T-cell (primary cell): ENCODE results near the gene FAM171A1. TPM values are rescaled to one million over a fixed set of nuclear protein-coding genes. Genes with fewer than 3 reads are reported as not detected.

Experiments used
- ATAC-seq, 4 experiments: fragments of 200-7000 bp in 3 of 4; fragments of 150-1000 bp in 1 of 4; cut with Tn5 transposase; replicated peaks in 1 of 4; 1 replicate in 3 of 4; 2 replicates in 1 of 4; pipeline ENCODE4 v1.10.0; 2021; ENCODE audit warnings: moderate library complexity in 3 of 4, mild to moderate bottlenecking in 2 of 4, moderate number of reproducible peaks in 1 of 4
- CTCF ChIA-PET, 2 donors: fragments of 300-600 bp; sonication (Branson Sonifier 250); formaldehyde crosslinking; loops; one replicate each; lab custom pipeline; 2022; ENCODE audit warnings: antibody characterized with exemption in 2 of 2; lab: Charles Lee
- POLR2A ChIA-PET, 2 donors: fragments of 300-600 bp; sonication (Branson Sonifier 250); formaldehyde crosslinking; loops; one replicate each; lab custom pipeline; 2022; ENCODE audit warnings: antibody characterized with exemption in 2 of 2; lab: Charles Lee
- DNase-seq, 35 experiments: peaks; one replicate each; pipeline versions ENCODE4 v3.0.0 to v3.0.0-alpha.2; 2013 to 2023
- H3K27ac ChIP-seq: one replicate; pipeline ENCODE4 v1.5.1; 2013; ENCODE audit warnings: low read length
- H3K27me3 ChIP-seq, 2 experiments: replicated peaks in 1 of 2; 1 replicate in 1 of 2; 2 replicates in 1 of 2; pipeline versions ENCODE4 v1.6.1 to v1.7.0; 2013; ENCODE audit warnings: low read length in 1 of 2, mixed read lengths in 1 of 2; ENCODE audit not compliant: control insufficient read depth in 2 of 2, insufficient read depth in 2 of 2; ENCODE audit errors: extremely low read depth in 1 of 2
- H3K36me3 ChIP-seq, 2 donors: 1 replicate in 1 of 2; 2 replicates in 1 of 2; pipeline versions ENCODE4 v1.6.1 to v1.7.0; 2013; ENCODE audit warnings: low read length in 1 of 2; ENCODE audit not compliant: control insufficient read depth in 2 of 2, insufficient read depth in 1 of 2; ENCODE audit errors: extremely low read depth in 1 of 2
- H3K4me1 ChIP-seq, 2 experiments: 1 replicate in 1 of 2; 2 replicates in 1 of 2; pipeline versions ENCODE4 v1.6.1 to v1.7.0; 2013; ENCODE audit warnings: low read length in 2 of 2, mixed read lengths in 1 of 2; ENCODE audit not compliant: insufficient read depth in 2 of 2, control insufficient read depth in 1 of 2; ENCODE audit errors: extremely low read depth in 1 of 2
- H3K4me3 ChIP-seq, 2 donors: 1 replicate in 1 of 2; 2 replicates in 1 of 2; pipeline versions ENCODE4 v1.5.1 to v1.7.0; 2013; ENCODE audit warnings: mild to moderate bottlenecking in 2 of 2, low read length in 1 of 2, moderate library complexity in 1 of 2; ENCODE audit not compliant: control insufficient read depth in 1 of 2; ENCODE audit errors: extremely low read depth in 1 of 2
- H3K9me3 ChIP-seq: 2 replicates; pipeline ENCODE4 v1.7.0; 2013
- H3K27ac Mint-ChIP-seq, 2 donors: one replicate each; pipeline ENCODE4 v1.8.0; 2020 to 2021; ENCODE audit warnings: mild to moderate bottlenecking in 2 of 2, mixed read lengths in 2 of 2
- H3K27me3 Mint-ChIP-seq, 2 donors: one replicate each; pipeline ENCODE4 v1.8.0; 2021 to 2022; ENCODE audit warnings: mixed read lengths in 2 of 2
- H3K36me3 Mint-ChIP-seq: one replicate; pipeline ENCODE4 v1.8.0; 2021; ENCODE audit warnings: mixed read lengths
- H3K4me1 Mint-ChIP-seq, 3 donors: one replicate each; pipeline ENCODE4 v1.8.0; 2020 to 2022; ENCODE audit warnings: mixed read lengths in 3 of 3, mild to moderate bottlenecking in 1 of 3
- H3K4me3 Mint-ChIP-seq, 3 donors: one replicate each; pipeline ENCODE4 v1.8.0; 2020 to 2022; ENCODE audit warnings: mild to moderate bottlenecking in 3 of 3, mixed read lengths in 3 of 3, moderate library complexity in 3 of 3
- H3K9me3 Mint-ChIP-seq, 3 donors: one replicate each; pipeline ENCODE4 v1.8.0; 2020 to 2022; ENCODE audit warnings: mixed read lengths in 3 of 3
- WGBS: methylation state at CpG from one replicate; pipeline ENCODE4 v1.1.5; 2013; ENCODE audit warnings: missing lambda C conversion rate; ENCODE audit not compliant: insufficient coverage; 5-methylcytosine and 5-hydroxymethylcytosine counted together
- total RNA-seq, 35 experiments: library from RNA in 6 of 35; stranded (reverse) in 6 of 35; fragments of 120-200 nt in 1 of 35; gene quantifications; one replicate each; pipeline versions ENCODE4 v1.2.1 to v1.2.4 and lab custom pipeline; 2013 to 2026

The FAM171A1 gene
- total RNA-seq, 5 donors from 2014 or later (not counting 1 experiment from before 2014, with no cell fraction given), result 4.6 to 8.6 (median 7.2) TPM

GRCh38 chr10:15351099-15351820 is 19.8 kb downstream of the FAM171A1 start:
- Histone ChIP-seq H3K36me3 (no peaks in the 10 kb centered on the region), H3K27ac (no peak overlapping the region), H3K27me3 (peaks cover 5 to 21% of the 10 kb centered on the region in 2 experiments), H3K9me3 (no peaks in the 10 kb centered on the region), H3K4me3 (no peak overlapping the region), H3K4me1 (no peaks in the 10 kb centered on the region)
- Mint-ChIP-seq H3K4me1 (peaks cover 0 to 4% (median 0%) of the 10 kb centered on the region in 3 donors), H3K36me3 (no peaks in the 10 kb centered on the region), H3K9me3 (no peaks in the 10 kb centered on the region), H3K4me3 (no peak overlapping the region), H3K27ac (no peak overlapping the region), H3K27me3 (peaks cover 11 to 19% of the 10 kb centered on the region in 2 donors)
- DNase-seq (no peak), ATAC-seq (no peak)
- ChIA-PET POLR2A (no interaction called here), CTCF (no interaction called here)
- 53% methylated on average over 7 of the region's 12 CpGs for WGBS

- Histone ChIP-seq H3K4me3 (no peak overlapping the region), H3K27me3 (peaks cover 5 to 25% of the 10 kb centered on the region in 2 experiments), H3K9me3 (no peaks in the 10 kb centered on the region), H3K4me1 (no peaks in the 10 kb centered on the region), H3K36me3 (no peaks in the 10 kb centered on the region), H3K27ac (no peak overlapping the region)
- Mint-ChIP-seq H3K36me3 (no peaks in the 10 kb centered on the region), H3K27ac (no peak overlapping the region), H3K27me3 (peaks cover 18 to 23% of the 10 kb centered on the region in 2 donors), H3K9me3 (no peaks in the 10 kb centered on the region), H3K4me3 (no peak overlapping the region), H3K4me1 (peaks cover 0 to 7% (median 4%) of the 10 kb centered on the region in 3 donors)
- ChIA-PET POLR2A (no interaction called here), CTCF (no interaction called here)
- no peak for ATAC-seq
- WGBS, result 79% methylated on average over 2 of the region's 5 CpGs
- no peak for DNase-seq
Observed at GRCh38 chr10:15349112-15349511, 22.0 kb downstream of the FAM171A1 start.

GRCh38 chr10:15348579-15348978 is 22.5 kb downstream of the FAM171A1 start:
- no peak for DNase-seq
- Histone ChIP-seq H3K36me3 (no peaks in the 10 kb centered on the region), H3K4me1 (no peaks in the 10 kb centered on the region), H3K27me3 (peaks cover 5 to 25% of the 10 kb centered on the region in 2 experiments), H3K27ac (no peak overlapping the region), H3K9me3 (no peaks in the 10 kb centered on the region), H3K4me3 (no peak overlapping the region)
- peaks cover 0 to 7% (median 4%) of the 10 kb centered on the region in 3 donors for H3K4me1 Mint-ChIP-seq
- no peaks in the 10 kb centered on the region for H3K9me3 Mint-ChIP-seq
- no peak for ATAC-seq
- WGBS, result 81% methylated on average over 5 of the region's 8 CpGs
- H3K36me3 Mint-ChIP-seq, result no peaks in the 10 kb centered on the region
- ChIA-PET POLR2A (no interaction called here), CTCF (no interaction called here)
- H3K4me3 Mint-ChIP-seq, result no peak overlapping the region
- H3K27ac Mint-ChIP-seq, result no peak overlapping the region
- H3K27me3 Mint-ChIP-seq, result peaks cover 21 to 23% of the 10 kb centered on the region in 2 donors

DNA sequence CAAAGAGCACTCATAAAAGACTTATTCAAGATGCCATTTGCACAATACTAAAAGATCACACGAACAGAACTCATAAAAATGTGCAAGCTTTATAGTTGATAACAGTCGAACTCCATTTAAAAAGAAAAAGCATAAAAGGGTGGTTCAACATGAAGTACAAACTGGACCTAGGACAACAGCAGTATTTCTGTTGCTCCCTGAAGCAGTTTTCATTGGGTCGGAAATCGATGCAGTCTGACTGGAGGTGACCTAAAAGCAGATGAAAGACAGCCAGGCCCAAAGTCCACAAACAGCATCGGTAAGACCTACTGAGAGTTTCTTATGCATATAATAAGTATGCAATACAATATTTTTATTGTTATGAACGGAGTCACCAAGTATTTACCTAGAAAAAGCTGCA is 23.9 kb downstream of the FAM171A1 start:
- Mint-ChIP-seq H3K4me1 (peaks cover 0 to 7% (median 4%) of the 10 kb centered on the region in 3 donors), H3K36me3 (no peaks in the 10 kb centered on the region), H3K27ac (no peak overlapping the region), H3K9me3 (no peaks in the 10 kb centered on the region), H3K4me3 (no peak overlapping the region), H3K27me3 (peaks cover 21 to 23% of the 10 kb centered on the region in 2 donors)
- no peaks in the 10 kb centered on the region for H3K36me3 ChIP-seq
- no peak overlapping the region for H3K4me3 ChIP-seq
- WGBS, result 79% methylated on average over 2 of the region's 6 CpGs
- no peak overlapping the region for H3K27ac ChIP-seq
- no peaks in the 10 kb centered on the region for H3K9me3 ChIP-seq
- H3K4me1 ChIP-seq, result no peaks in the 10 kb centered on the region
- DNase-seq, result no peak
- ChIA-PET POLR2A (no interaction called here), CTCF (no interaction called here)
- peaks cover 3 to 31% of the 10 kb centered on the region in 2 experiments for H3K27me3 ChIP-seq
- no peak for ATAC-seq

DNA sequence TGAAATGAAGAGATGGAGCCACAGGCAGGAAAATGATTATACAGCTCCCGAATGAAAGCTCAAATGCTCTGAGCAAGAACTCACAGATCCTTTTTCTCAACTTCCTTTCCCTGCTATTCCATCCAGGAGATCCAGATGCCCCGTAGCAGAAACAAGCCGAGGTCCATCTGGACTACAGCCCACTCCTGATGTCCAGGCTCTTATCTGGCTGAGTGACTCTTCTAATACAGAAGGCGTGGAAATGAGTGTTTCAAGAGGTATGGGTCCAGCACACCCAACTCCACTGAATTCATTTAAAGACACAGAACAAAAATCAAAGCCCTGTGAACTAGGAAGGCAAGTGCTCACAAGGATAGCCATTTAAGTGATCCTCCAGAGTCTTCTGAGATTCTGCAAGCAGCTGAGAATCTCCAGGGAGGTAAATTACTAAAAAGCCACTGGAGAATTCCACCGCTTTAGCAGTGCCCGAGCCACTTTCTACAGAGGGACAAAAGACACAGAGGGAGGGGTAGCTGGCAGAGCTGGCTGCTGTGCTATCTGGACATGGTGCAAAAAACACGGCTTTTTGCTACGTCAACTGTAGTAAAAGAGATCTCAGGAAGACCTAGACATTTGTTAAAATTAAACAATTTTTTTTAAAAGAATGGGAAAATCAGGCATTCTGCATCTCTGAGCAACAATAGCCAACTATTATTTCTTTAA is 24.5 kb downstream of the FAM171A1 start:
- ATAC-seq (no peak), DNase-seq (no peak)
- Histone ChIP-seq H3K9me3 (no peaks in the 10 kb centered on the region), H3K36me3 (no peaks in the 10 kb centered on the region), H3K4me3 (no peak overlapping the region), H3K27ac (no peak overlapping the region), H3K27me3 (peaks cover 2 to 30% of the 10 kb centered on the region in 2 experiments), H3K4me1 (no peaks in the 10 kb centered on the region)
- H3K36me3 Mint-ChIP-seq, result no peaks in the 10 kb centered on the region
- H3K9me3 Mint-ChIP-seq, result no peaks in the 10 kb centered on the region
- no peak overlapping the region for H3K4me3 Mint-ChIP-seq
- WGBS, result 69% methylated on average over 4 of the region's 8 CpGs
- no peak overlapping the region for H3K27ac Mint-ChIP-seq
- H3K4me1 Mint-ChIP-seq, result peaks cover 0 to 7% (median 4%) of the 10 kb centered on the region in 3 donors
- ChIA-PET POLR2A (no interaction called here), CTCF (no interaction called here)
- H3K27me3 Mint-ChIP-seq, result peaks cover 21 to 23% of the 10 kb centered on the region in 2 donors

DNA sequence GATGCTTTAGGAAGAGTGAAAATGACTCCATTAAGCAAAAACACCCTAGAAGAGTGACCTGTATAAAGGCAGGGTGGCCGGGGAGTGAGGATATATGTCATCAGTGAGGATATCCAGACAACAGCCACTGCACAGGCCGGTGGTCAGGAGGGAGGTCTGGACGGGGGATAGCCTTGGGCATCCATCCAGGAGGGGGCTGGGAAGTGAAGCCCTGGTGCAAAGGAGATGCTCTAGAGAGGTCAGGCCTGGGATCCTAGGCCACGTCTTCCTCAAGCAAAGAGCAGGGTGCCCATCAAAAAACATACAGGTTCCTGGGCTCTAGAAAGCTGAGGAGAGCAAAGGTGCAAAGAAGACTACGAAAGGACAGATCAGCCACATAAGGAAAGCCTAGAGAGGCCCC is 25.6 kb downstream of the FAM171A1 start:
- ChIA-PET POLR2A (no interaction called here), CTCF (no interaction called here)
- ATAC-seq (no peak), DNase-seq (no peak)
- H3K27ac ChIP-seq, result no peak overlapping the region
- H3K4me1 Mint-ChIP-seq, result peaks cover 0 to 7% (median 4%) of the 10 kb centered on the region in 3 donors
- WGBS, result 50% methylated on average over 1 of the region's 5 CpGs
- no peak overlapping the region for H3K27ac Mint-ChIP-seq
- H3K9me3 ChIP-seq, result no peaks in the 10 kb centered on the region
- no peaks in the 10 kb centered on the region for H3K36me3 ChIP-seq
- peaks cover 10 to 16% of the 10 kb centered on the region in 2 donors for H3K27me3 Mint-ChIP-seq
- no peaks in the 10 kb centered on the region for H3K4me1 ChIP-seq
- H3K9me3 Mint-ChIP-seq, result no peaks in the 10 kb centered on the region
- no peaks in the 10 kb centered on the region for H3K36me3 Mint-ChIP-seq
- H3K4me3 Mint-ChIP-seq, result no peak overlapping the region
- peaks cover 2 to 20% of the 10 kb centered on the region in 2 experiments for H3K27me3 ChIP-seq
- no peak overlapping the region for H3K4me3 ChIP-seq
